NCI-H774 (cell line): Measurements from ENCODE around the gene TCEANC.

Experiments
- DNase-seq: peaks from one replicate; lab custom pipeline; 2025; lab: John Stamatoyannopoulos, UW

Gene TCEANC

GRCh38 chrX:13692771-13693231 is 39.9 kb downstream of the TCEANC start:
- DNase-seq, result no peak

GRCh38 chrX:13693341-13693961 is 40.5 kb downstream of the TCEANC start:
- no peak for DNase-seq

GRCh38 chrX:13694359-13694758 is 41.4 kb downstream of the TCEANC start:
- no peak for DNase-seq

GRCh38 chrX:13694983-13695382 is 42.0 kb downstream of the TCEANC start:
- DNase-seq, result no peak

- no peak for DNase-seq
Observed at GRCh38 chrX:13695601-13696115, 42.7 kb downstream of the TCEANC start.

GRCh38 chrX:13697455-13697854 is 44.5 kb downstream of the TCEANC start:
- DNase-seq, result no peak

- DNase-seq, result no peak
Observed at GRCh38 chrX:13697976-13698375, 45.0 kb downstream of the TCEANC start.

GRCh38 chrX:13698432-13698831 is 45.5 kb downstream of the TCEANC start:
- no peak for DNase-seq

- DNase-seq, result peak; percentile 0
Observed at GRCh38 chrX:13699183-13699826, 46.4 kb downstream of the TCEANC start.

GRCh38 chrX:13700380-13700779 is 47.4 kb downstream of the TCEANC start:
- DNase-seq, result no peak

GRCh38 chrX:13702111-13702789 is 49.3 kb downstream of the TCEANC start:
- DNase-seq, result no peak

- no peak for DNase-seq
Observed at GRCh38 chrX:13703135-13703534, 50.2 kb downstream of the TCEANC start.

- no peak for DNase-seq
Observed at GRCh38 chrX:13703589-13703988, 50.6 kb downstream of the TCEANC start.

GRCh38 chrX:13711141-13711540 is 58.2 kb downstream of the TCEANC start:
- DNase-seq, result no peak
